Mucosa of rectum (tissue), 2 donors: ENCODE results near the gene METTL26.

Source experiments
- H3K27ac ChIP-seq, 2 donors: one replicate each; pipeline ENCODE4 v1.7.0; 2013; ENCODE audit warnings: inconsistent platforms in 2 of 2, low read depth in 2 of 2, low read length in 2 of 2
- H3K27me3 ChIP-seq, 2 donors: one replicate each; pipeline ENCODE4 v1.7.0; 2013; ENCODE audit warnings: low read length in 2 of 2; ENCODE audit not compliant: control insufficient read depth in 2 of 2, insufficient read depth in 2 of 2
- H3K36me3 ChIP-seq, 2 donors: one replicate each; pipeline ENCODE4 v1.7.0; 2013; ENCODE audit warnings: low read length in 2 of 2; ENCODE audit not compliant: control insufficient read depth in 2 of 2, insufficient read depth in 2 of 2
- H3K4me1 ChIP-seq, 2 donors: one replicate each; pipeline ENCODE4 v1.7.0; 2013; ENCODE audit warnings: low read length in 2 of 2, mild to moderate bottlenecking in 1 of 2; ENCODE audit not compliant: control insufficient read depth in 2 of 2, insufficient read depth in 2 of 2
- H3K4me3 ChIP-seq, 2 donors: one replicate each; pipeline ENCODE4 v1.7.0; 2013; ENCODE audit warnings: low read length in 2 of 2
- H3K9ac ChIP-seq, 2 donors: one replicate each; pipeline ENCODE4 v1.7.0; 2013; ENCODE audit warnings: low read length in 2 of 2, low read depth in 1 of 2, mild to moderate bottlenecking in 1 of 2
- H3K9me3 ChIP-seq, 2 donors: one replicate each; pipeline ENCODE4 v1.7.0; 2013; ENCODE audit warnings: low read length in 2 of 2; ENCODE audit not compliant: control insufficient read depth in 2 of 2
- donor health status: healthy.
- donor health status: Normal muscosa, but diverticular disease.

METTL26 gene

DNA sequence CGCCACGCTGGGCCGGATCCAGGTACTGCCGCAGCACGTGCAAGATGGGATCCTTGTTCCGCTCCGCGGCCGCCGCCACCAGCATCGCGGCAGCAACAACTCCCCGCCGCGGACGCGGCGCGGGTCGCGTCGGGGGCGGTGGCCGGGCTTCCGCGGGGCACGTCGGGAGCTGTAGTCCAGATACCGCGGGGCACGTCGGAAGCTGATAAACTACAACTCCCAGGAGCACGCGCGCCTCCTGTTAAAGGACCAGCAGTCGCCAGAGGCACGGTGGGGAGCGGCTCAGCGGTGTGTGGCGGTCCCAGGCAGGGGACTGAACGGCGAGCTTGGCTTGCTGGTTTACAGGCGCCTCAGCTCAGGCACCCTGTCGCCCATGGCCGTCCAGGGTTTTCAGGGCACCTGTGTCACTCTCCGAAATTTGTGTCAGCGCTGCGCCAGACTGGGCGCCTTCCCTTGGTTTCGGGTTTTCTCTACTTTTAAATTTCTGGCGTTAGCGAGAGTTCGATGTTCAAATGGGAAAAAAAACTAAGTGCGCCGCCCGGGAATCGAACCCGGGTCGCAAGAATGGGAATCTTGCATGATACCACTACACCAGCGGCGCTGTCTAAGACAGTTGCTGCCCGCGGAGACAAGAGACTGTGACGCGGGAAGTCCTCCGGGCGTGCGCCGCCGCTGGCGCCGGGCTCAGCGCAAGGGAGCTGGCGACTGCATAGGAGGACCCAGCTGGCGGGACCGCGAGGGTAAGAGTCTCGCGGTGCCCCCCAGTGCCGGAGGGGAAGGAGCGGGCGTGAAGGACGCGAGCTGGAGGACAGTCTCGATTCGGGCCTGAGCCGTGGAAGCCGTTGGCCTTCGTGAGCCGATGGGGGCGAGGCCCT is at the start of gene METTL26:
Gene METTL26 (minus strand): TSS at position 100 of the 875 bp plus-strand sequence. CDS start 15 bp downstream, at position 85.
- no peaks in the 10 kb centered on the region for H3K9me3 ChIP-seq
- no peaks in the 10 kb centered on the region for H3K27me3 ChIP-seq
- peak within 1 kb of the TSS; percentile 81 to 84 for H3K9ac ChIP-seq
- H3K36me3 ChIP-seq = peaks cover 0 to 5% of the 10 kb centered on the region in 2 donors
- peaks cover 13 to 14% of the 10 kb centered on the region in 2 donors for H3K4me1 ChIP-seq
- peak within 1 kb of the TSS; percentile 91 to 98 for H3K27ac ChIP-seq
- peak within 1 kb of the TSS; percentile 79 to 84 for H3K4me3 ChIP-seq

DNA sequence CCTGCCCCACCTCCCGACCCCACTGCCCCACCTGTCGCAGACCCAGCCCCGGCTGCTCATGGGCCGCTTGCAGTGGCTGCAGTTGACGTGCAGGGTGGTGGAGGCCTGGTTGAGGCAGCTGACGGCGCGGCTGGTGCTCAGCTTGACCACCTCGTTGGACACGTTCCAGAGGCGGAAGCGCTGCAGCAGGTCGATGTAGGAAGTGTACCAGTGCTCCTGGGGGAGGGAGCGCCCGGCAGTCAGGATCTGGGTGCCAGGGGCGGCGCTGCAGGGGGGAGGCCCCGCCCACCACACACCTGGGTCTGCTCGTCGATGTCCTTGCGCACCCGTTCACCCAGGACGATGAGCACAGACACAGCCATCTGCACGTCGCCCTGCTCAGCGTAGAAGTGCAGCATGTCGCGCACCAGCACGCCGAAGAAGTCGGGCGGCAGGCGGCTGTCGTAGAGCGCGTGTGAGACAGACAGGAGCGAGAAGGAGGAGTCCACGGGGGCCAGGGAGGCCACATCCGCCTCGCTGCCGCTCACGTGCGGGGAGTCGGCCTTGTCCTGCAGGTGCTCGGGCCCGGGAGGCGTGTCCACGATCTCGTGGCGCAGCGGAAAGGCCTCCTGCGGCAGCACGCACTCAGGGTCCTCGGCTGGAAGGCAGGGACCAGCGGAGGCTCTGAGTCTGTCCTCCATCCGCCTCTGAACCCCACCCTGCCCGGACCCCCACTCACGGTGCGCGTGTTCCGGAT is 49.0 kb upstream of the METTL26 start:
- H3K9ac ChIP-seq = no peak overlapping the region
- H3K27me3 ChIP-seq = no peaks in the 10 kb centered on the region
- H3K36me3 ChIP-seq = peaks cover 12 to 23% of the 10 kb centered on the region in 2 donors
- H3K27ac ChIP-seq = no peak overlapping the region
- no peaks in the 10 kb centered on the region for H3K9me3 ChIP-seq
- H3K4me1 ChIP-seq = peaks cover 38 to 44% of the 10 kb centered on the region in 2 donors
- peak overlapping the region in 1 of 2 donors; percentile 78 for H3K4me3 ChIP-seq

DNA sequence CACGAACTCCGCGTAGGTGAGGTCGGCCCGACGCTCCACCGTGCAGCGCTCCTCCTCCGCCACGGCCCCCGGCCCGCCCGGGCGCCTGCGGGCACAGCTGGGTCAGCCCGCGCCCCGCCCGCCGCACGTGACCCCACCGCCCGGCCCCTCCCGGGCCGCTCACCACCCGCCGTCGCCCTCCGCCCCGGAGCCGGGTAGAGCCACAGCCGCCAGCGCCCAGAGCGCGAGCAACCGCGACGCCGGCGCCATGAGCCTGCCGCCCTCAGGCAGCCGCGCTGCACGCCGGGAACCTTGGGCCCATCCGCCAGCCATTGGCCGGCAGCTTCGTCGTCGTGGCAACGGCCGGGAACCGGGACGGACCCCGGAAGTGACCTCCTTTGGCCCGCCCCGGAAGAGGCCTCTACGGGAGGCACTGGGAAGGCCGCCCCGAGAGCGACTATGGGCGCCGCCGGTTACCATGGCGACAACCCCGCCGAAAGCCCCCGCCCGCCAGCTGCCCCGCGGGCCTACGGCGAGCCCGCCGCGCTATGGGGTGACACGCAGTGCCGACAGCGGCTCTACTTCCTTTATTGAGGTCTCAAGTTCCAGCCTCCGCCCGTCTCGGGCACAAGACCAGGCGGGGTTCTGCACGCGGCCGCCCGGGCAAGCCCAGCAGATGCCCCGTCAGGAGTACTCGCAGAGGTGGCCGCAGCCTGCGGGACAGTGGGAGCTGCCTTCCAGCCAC is 48.1 kb upstream of the METTL26 start, which contains the start of gene JMJD8:
Gene JMJD8 (minus strand): TSS at position 264 of the 724 bp plus-strand sequence. CDS start 15 bp downstream, at position 249.
- peaks cover 12 to 23% of the 10 kb centered on the region in 2 donors for H3K36me3 ChIP-seq
- peak within 1 kb of the TSS; percentile 81 to 82 for H3K27ac ChIP-seq
- H3K4me3 ChIP-seq = peak within 1 kb of the TSS; percentile 74 to 78
- peaks cover 36 to 41% of the 10 kb centered on the region in 2 donors for H3K4me1 ChIP-seq
- H3K9me3 ChIP-seq = no peaks in the 10 kb centered on the region
- peak within 1 kb of the TSS; percentile 41 to 70 for H3K9ac ChIP-seq
- no peaks in the 10 kb centered on the region for H3K27me3 ChIP-seq

DNA sequence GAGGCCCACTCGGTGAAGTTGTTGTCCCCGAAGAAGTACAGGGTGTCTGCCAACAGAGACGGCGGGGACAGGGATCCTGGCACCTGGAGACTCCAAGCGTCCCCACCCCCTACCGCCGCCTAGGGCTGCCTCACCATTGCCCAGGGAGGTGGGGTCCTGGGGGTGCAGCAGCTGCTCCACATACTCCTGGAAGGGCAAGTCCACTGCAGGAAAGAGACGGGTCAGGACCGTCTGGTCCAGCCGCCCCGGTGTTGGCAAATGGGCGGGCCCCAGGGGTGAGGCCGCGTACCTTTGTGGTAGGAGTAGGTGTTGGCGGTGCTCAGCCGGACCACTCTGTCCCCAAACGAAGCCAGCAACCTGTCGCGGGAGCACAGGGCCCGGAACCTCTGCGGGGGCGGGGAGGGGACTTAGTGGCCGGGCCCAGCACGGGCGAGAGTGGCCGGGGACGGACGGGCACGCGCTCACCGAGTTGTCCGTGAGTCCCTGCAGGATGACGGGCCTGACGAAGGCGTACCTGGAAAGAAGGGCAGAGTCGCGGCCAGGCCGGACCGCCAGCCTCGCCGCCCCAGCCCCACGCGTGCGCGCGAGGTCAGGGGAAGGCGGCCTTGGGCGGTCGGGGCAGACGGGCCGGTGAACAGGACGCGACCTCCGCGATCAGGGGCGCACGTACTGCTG is 47.4 kb upstream of the METTL26 start:
- H3K27ac ChIP-seq = peak overlapping the region; percentile 63 to 82
- no peaks in the 10 kb centered on the region for H3K9me3 ChIP-seq
- H3K4me1 ChIP-seq = peaks cover 37 to 38% of the 10 kb centered on the region in 2 donors
- H3K4me3 ChIP-seq = peak overlapping the region; percentile 68 to 78
- H3K27me3 ChIP-seq = no peaks in the 10 kb centered on the region
- H3K9ac ChIP-seq = peak overlapping the region; percentile 41 to 69
- peaks cover 12 to 23% of the 10 kb centered on the region in 2 donors for H3K36me3 ChIP-seq

GRCh38 chr16:682493-683395 is 46.6 kb upstream of the METTL26 start:
- H3K36me3 ChIP-seq = peaks cover 12 to 23% of the 10 kb centered on the region in 2 donors
- peak overlapping the region in 1 of 2 donors; percentile 69 for H3K9ac ChIP-seq
- H3K27ac ChIP-seq = no peak overlapping the region
- H3K4me1 ChIP-seq = peaks cover 37 to 38% of the 10 kb centered on the region in 2 donors
- H3K9me3 ChIP-seq = no peaks in the 10 kb centered on the region
- H3K27me3 ChIP-seq = no peaks in the 10 kb centered on the region
- H3K4me3 ChIP-seq = peak overlapping the region; percentile 68 to 78

DNA sequence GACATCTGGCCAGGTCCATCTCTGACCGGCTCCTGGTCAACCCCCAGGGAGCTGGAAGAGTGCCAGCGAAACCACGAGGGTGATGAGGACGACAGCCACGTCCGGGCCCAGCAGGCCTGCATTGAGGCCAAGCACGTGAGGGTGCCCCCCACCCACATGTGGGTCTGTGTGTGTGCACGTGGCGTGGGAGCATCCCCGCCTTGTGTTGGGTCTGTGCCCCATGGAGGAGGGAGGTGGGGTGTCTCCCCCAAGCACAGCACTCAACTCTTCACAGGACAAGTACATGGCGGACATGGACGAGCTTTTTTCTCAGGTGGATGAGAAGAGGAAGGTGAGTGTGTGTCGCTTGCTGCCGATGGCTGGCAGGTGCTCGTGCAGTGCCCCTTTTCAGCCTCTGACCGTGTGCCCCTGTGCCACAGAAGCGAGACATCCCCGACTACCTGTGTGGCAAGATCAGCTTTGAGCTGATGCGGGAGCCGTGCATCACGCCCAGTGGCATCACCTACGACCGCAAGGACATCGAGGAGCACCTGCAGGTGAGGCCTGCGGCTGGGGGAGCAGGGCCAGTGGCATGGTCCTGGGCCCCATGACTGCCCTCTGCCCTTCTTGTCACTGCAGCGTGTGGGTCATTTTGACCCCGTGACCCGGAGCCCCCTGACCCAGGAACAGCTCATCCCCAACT is 45.8 kb upstream of the METTL26 start:
- Histone ChIP-seq H3K4me1 (peaks cover 43 to 44% of the 10 kb centered on the region in 2 donors), H3K27me3 (no peaks in the 10 kb centered on the region), H3K4me3 (peak overlapping the region; percentile 82 to 84), H3K36me3 (peaks cover 12 to 23% of the 10 kb centered on the region in 2 donors), H3K27ac (no peak overlapping the region), H3K9me3 (no peaks in the 10 kb centered on the region), H3K9ac (no peak overlapping the region)

DNA sequence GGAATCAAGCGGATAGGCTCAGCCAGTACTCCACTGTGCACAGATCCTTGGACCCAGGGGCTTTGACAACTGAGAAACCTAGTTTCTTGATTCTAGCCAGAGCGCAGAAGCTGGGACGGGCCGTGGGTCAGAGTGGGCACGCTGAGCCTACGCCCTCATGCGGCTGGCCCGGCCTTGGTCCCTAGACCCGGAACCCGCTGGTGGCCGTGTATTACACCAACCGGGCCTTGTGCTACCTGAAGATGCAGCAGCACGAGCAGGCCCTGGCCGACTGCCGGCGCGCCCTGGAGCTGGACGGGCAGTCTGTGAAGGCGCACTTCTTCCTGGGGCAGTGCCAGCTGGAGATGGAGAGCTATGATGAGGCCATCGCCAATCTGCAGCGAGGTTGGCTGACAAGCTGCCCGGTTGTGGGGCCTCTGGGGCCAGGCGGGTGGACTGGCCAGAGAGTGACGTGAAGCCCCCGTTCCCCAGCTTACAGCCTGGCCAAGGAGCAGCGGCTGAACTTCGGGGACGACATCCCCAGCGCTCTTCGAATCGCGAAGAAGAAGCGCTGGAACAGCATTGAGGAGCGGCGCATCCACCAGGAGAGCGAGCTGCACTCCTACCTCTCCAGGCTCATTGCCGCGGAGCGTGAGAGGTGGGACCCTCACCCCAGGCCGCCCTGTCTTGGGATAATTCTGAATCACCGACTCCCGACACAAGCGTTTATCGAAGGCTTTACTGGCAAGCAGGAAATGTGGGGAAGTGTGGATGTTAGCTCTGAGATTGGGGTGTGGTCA is 45.1 kb upstream of the METTL26 start:
- H3K36me3 ChIP-seq = peaks cover 12 to 20% of the 10 kb centered on the region in 2 donors
- H3K4me1 ChIP-seq = peaks cover 50 to 52% of the 10 kb centered on the region in 2 donors
- H3K27ac ChIP-seq = peak overlapping the region; percentile 82 to 94
- H3K9ac ChIP-seq = peak overlapping the region; percentile 70 to 81
- H3K4me3 ChIP-seq = peak overlapping the region; percentile 82 to 84
- H3K9me3 ChIP-seq = no peaks in the 10 kb centered on the region
- no peaks in the 10 kb centered on the region for H3K27me3 ChIP-seq

GRCh38 chr16:680625-680945 is 44.5 kb upstream of the METTL26 start:
- H3K27ac ChIP-seq = peak overlapping the region; percentile 82 to 94
- H3K4me1 ChIP-seq = peaks cover 51 to 54% of the 10 kb centered on the region in 2 donors
- H3K9me3 ChIP-seq = no peaks in the 10 kb centered on the region
- peak overlapping the region; percentile 82 to 84 for H3K4me3 ChIP-seq
- H3K36me3 ChIP-seq = peaks cover 12 to 20% of the 10 kb centered on the region in 2 donors
- H3K27me3 ChIP-seq = no peaks in the 10 kb centered on the region
- peak overlapping the region; percentile 70 to 81 for H3K9ac ChIP-seq
